Neural cell (in vitro differentiated cells): ENCODE results near the gene ENGASE. TPM values are rescaled to one million over a fixed set of nuclear protein-coding genes. Genes with fewer than 3 reads are reported as not detected.
A peak's percentile ranks its signal among the peaks of the same experiment; 100 is the strongest.

Experiments used
- H2AFZ ChIP-seq: fragments of 200-600, 300-800 bp; sonication (generic), shearing (Covaris generic); 2 replicates; pipeline ENCODE4 v1.6.0; 2014; ENCODE audit warnings: low read depth, mild to moderate bottlenecking, antibody characterized with exemption, low read length, moderate library complexity
- H3F3A ChIP-seq: fragments of 200-600 bp; shearing (Covaris generic); 2 replicates; pipeline ENCODE4 v1.6.1; 2016; ENCODE audit warnings: mild to moderate bottlenecking, moderate library complexity, mixed read lengths, antibody characterized with exemption, low read length; ENCODE audit not compliant: insufficient read depth, poor library complexity, severe bottlenecking
- H3K27ac ChIP-seq: fragments of 200-600, 300-800 bp; sonication (generic), shearing (Covaris generic); 2 replicates; pipeline ENCODE4 v1.5.1; 2014; ENCODE audit warnings: mild to moderate bottlenecking, low read length, moderate library complexity
- H3K27me3 ChIP-seq: fragments of 300-800, 200-600 bp; sonication (generic), shearing (Covaris generic); 2 replicates; pipeline ENCODE4 v1.6.0; 2014; ENCODE audit warnings: mild to moderate bottlenecking, low read depth, low read length, moderate library complexity; ENCODE audit not compliant: insufficient read depth
- H3K36me3 ChIP-seq: fragments of 300-800, 200-600 bp; sonication (generic), shearing (Covaris generic); 2 replicates; pipeline ENCODE4 v1.5.1; 2014; ENCODE audit warnings: mild to moderate bottlenecking, antibody characterized with exemption, low read length, moderate library complexity; ENCODE audit not compliant: insufficient read depth
- H3K4me2 ChIP-seq: fragments of 300-800, 200-600 bp; sonication (generic), shearing (Covaris generic); 2 replicates; pipeline ENCODE4 v1.6.0; 2014; ENCODE audit warnings: mild to moderate bottlenecking, low read length
- H3K4me3 ChIP-seq: fragments of 300-800, 200-600 bp; sonication (generic), shearing (Covaris generic); 2 replicates; pipeline ENCODE4 v1.5.1; 2014; ENCODE audit warnings: mild to moderate bottlenecking, low read length, moderate library complexity
- H3K79me2 ChIP-seq: fragments of 200-600 bp; shearing (Covaris generic); replicated peaks from 2 replicates; pipeline ENCODE4 v1.6.0; 2014; ENCODE audit warnings: mild to moderate bottlenecking, low read length, moderate library complexity; ENCODE audit not compliant: insufficient read depth
- H3K9ac ChIP-seq: fragments of 300-800, 200-600 bp; sonication (generic), shearing (Covaris generic); 2 replicates; pipeline ENCODE4 v1.6.1; 2016; ENCODE audit warnings: mild to moderate bottlenecking, low read length, mixed read lengths
- H3K9me2 ChIP-seq: fragments of 200-600 bp; shearing (Covaris generic); 2 replicates; pipeline ENCODE4 v1.6.1; 2016; ENCODE audit warnings: mild to moderate bottlenecking, low read length, mixed read lengths; ENCODE audit not compliant: insufficient read depth
- H3K9me3 ChIP-seq: fragments of 200-600, 300-800 bp; sonication (generic), shearing (Covaris generic); 2 replicates; pipeline ENCODE4 v1.6.1; 2016; ENCODE audit warnings: mild to moderate bottlenecking, mixed run types, low read length, moderate library complexity, mixed read lengths
- H4K20me1 ChIP-seq: fragments of 200-600 bp; shearing (Covaris generic); 2 replicates; pipeline ENCODE4 v1.6.1; 2016; ENCODE audit warnings: mild to moderate bottlenecking, mixed run types; ENCODE audit not compliant: insufficient read depth
- EP300 ChIP-seq: fragments of 450-650 bp; conservative IDR thresholded peaks from 2 replicates; pipeline ENCODE4 v1.6.1; 2014; ENCODE audit warnings: antibody characterized with exemption, mild to moderate bottlenecking, moderate library complexity; ENCODE audit not compliant: poor library complexity, severe bottlenecking
- EZH2 ChIP-seq: fragments of 200-600, 300-800 bp; shearing (Covaris generic), sonication (generic); IDR thresholded peaks from 2 replicates; pipeline ENCODE4 v1.6.1; 2014; ENCODE audit warnings: antibody characterized with exemption, low read length, borderline replicate concordance, mild to moderate bottlenecking; ENCODE audit not compliant: insufficient read depth, poor library complexity, severe bottlenecking
- MXI1 ChIP-seq: fragments of 450-650 bp; conservative IDR thresholded peaks from 2 replicates; pipeline ENCODE4 v1.6.1; 2014; ENCODE audit warnings: antibody characterized with exemption, mild to moderate bottlenecking; ENCODE audit not compliant: poor library complexity, severe bottlenecking
- POLR2AphosphoS5 ChIP-seq: IDR thresholded peaks from 2 replicates; pipeline ENCODE4 v1.6.1; 2012
- RAD21 ChIP-seq: fragments of 450-650 bp; conservative IDR thresholded peaks from 2 replicates; pipeline ENCODE4 v1.6.1; 2014; ENCODE audit warnings: antibody characterized with exemption, mild to moderate bottlenecking, moderate library complexity
- SMC3 ChIP-seq: fragments of 450-650 bp; conservative IDR thresholded peaks from 2 replicates; pipeline ENCODE4 v1.6.1; 2014; ENCODE audit warnings: antibody characterized with exemption, mild to moderate bottlenecking, moderate library complexity; ENCODE audit not compliant: poor library complexity
- TAF1 ChIP-seq: IDR thresholded peaks from 2 replicates; pipeline ENCODE4 v1.6.1; 2012; ENCODE audit warnings: low read depth
- polyA plus RNA-seq: library from polyadenylated mRNA; depleted of rRNA; stranded (reverse); fragments of >200 nt; gene quantifications from 2 replicates; pipeline ENCODE4 v1.2.3, GENCODE V29; 2014
- TF ChIP-seq, protein P1 (sequence below): fragments of 450-650 bp; IDR thresholded peaks from 2 replicates; pipeline ENCODE4 v1.5.1; 2014; ENCODE audit warnings: antibody characterized with exemption, mild to moderate bottlenecking, moderate library complexity; ENCODE audit not compliant: poor library complexity, severe bottlenecking
- TF ChIP-seq, protein P2 (sequence below): IDR thresholded peaks from 2 replicates; pipeline ENCODE4 v1.6.1; 2012; ENCODE audit warnings: borderline replicate concordance

ENGASE gene
- polyA plus RNA-seq, 1 donor from 2014 or later, result 13.0 TPM

DNA sequence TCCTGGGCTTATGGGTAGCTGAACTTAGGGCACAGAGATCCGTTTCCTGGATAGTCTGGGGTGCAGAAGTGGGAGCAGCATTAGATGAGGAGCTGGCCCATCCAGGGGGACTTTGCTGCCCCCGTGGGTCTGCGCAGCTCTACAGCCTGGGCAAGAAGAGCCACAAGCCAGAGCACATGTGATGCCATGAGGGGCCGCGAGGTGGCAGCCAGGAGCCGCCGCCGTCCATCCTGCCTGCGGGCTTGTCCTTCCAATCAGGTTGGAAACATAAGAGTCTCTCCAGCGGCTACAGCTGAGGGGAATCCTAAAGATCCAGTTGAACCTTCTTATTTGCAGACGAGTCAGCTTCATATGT, 28.8 kb upstream of the ENGASE start:
- no peak overlapping the region for H3K4me2 ChIP-seq
- no peak overlapping the region for H3K4me3 ChIP-seq
- no peaks in the 10 kb centered on the region for H3F3A ChIP-seq
- no peaks in the 10 kb centered on the region for H3K36me3 ChIP-seq
- TF ChIP-seq, protein P1, sequence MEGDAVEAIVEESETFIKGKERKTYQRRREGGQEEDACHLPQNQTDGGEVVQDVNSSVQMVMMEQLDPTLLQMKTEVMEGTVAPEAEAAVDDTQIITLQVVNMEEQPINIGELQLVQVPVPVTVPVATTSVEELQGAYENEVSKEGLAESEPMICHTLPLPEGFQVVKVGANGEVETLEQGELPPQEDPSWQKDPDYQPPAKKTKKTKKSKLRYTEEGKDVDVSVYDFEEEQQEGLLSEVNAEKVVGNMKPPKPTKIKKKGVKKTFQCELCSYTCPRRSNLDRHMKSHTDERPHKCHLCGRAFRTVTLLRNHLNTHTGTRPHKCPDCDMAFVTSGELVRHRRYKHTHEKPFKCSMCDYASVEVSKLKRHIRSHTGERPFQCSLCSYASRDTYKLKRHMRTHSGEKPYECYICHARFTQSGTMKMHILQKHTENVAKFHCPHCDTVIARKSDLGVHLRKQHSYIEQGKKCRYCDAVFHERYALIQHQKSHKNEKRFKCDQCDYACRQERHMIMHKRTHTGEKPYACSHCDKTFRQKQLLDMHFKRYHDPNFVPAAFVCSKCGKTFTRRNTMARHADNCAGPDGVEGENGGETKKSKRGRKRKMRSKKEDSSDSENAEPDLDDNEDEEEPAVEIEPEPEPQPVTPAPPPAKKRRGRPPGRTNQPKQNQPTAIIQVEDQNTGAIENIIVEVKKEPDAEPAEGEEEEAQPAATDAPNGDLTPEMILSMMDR, result peak; percentile 90
- TF ChIP-seq RAD21 (peak; percentile 81), SMC3 (peak; percentile 86)
- TF ChIP-seq, protein P2, sequence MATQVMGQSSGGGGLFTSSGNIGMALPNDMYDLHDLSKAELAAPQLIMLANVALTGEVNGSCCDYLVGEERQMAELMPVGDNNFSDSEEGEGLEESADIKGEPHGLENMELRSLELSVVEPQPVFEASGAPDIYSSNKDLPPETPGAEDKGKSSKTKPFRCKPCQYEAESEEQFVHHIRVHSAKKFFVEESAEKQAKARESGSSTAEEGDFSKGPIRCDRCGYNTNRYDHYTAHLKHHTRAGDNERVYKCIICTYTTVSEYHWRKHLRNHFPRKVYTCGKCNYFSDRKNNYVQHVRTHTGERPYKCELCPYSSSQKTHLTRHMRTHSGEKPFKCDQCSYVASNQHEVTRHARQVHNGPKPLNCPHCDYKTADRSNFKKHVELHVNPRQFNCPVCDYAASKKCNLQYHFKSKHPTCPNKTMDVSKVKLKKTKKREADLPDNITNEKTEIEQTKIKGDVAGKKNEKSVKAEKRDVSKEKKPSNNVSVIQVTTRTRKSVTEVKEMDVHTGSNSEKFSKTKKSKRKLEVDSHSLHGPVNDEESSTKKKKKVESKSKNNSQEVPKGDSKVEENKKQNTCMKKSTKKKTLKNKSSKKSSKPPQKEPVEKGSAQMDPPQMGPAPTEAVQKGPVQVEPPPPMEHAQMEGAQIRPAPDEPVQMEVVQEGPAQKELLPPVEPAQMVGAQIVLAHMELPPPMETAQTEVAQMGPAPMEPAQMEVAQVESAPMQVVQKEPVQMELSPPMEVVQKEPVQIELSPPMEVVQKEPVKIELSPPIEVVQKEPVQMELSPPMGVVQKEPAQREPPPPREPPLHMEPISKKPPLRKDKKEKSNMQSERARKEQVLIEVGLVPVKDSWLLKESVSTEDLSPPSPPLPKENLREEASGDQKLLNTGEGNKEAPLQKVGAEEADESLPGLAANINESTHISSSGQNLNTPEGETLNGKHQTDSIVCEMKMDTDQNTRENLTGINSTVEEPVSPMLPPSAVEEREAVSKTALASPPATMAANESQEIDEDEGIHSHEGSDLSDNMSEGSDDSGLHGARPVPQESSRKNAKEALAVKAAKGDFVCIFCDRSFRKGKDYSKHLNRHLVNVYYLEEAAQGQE, result no peak
- H2AFZ ChIP-seq, result no peak overlapping the region
- H3K79me2 ChIP-seq, result no peaks in the 10 kb centered on the region
- H3K9me2 ChIP-seq, result no peaks in the 10 kb centered on the region
- H3K27ac ChIP-seq, result no peak overlapping the region
- no peaks in the 10 kb centered on the region for H4K20me1 ChIP-seq
- no peaks in the 10 kb centered on the region for H3K9me3 ChIP-seq
- H3K27me3 ChIP-seq, result no peaks in the 10 kb centered on the region
- H3K9ac ChIP-seq, result no peak overlapping the region

DNA sequence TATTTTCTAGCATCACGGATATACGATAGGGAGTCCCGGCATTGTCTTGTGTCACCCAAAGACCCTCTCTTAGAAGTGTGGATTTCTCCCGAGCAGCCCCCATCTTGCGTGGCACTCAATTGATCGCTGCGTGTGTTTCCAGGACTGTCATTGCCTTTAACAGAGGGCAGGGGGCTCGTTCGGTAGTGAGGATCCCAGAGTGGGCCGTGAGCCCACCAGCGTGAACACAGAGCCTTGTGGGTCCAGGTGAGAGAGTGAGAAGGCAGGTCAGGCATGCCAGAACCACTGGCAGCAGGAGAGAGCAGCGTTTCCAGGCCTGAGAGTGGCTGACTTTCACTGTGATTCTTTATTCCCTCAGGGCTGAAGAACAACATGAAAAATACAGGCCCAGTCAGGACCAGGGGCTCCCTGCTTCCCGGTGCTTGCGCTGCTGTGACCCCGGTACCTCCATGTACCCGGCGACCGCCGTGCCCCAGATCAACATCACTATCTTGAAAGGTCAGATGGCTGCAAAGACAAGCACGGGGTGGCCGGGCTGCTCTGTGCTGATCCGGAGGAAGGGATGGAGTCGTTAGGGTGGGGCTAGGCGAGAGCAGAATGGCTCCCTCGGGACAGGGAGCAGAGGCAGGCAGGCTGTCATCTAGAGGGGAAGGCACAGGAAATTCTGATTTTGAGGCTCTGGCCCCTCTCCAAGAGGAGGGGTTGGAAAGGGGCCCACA, 28.3 kb upstream of the ENGASE start:
- Histone ChIP-seq H4K20me1 (no peaks in the 10 kb centered on the region), H3K79me2 (no peaks in the 10 kb centered on the region), H3K36me3 (no peaks in the 10 kb centered on the region), H3F3A (no peaks in the 10 kb centered on the region), H3K27me3 (no peaks in the 10 kb centered on the region), H2AFZ (no peak overlapping the region), H3K4me2 (no peak overlapping the region), H3K27ac (no peak overlapping the region), H3K4me3 (no peak overlapping the region), H3K9ac (no peak overlapping the region), H3K9me3 (peaks cover 5% of the 10 kb centered on the region), H3K9me2 (no peaks in the 10 kb centered on the region)
- TF ChIP-seq SMC3 (no peak), RAD21 (no peak), POLR2AphosphoS5 (no peak), MXI1 (no peak), TAF1 (no peak), EZH2 (no peak), EP300 (no peak)
- TF ChIP-seq, protein P2, result no peak
- TF ChIP-seq, protein P1, result no peak
